Globus pallidus (tissue), 1 donor: ENCODE results near the gene ENTPD6.
A peak's percentile ranks its signal among the peaks of the same experiment; 100 is the strongest.
"Not testable (repeated sequence)": the region's sequence is repeated elsewhere in the genome, so short reads cannot be mapped to it uniquely, and the experiment has no call there.

Experiments used
- DNase-seq: peaks from one replicate; pipeline ENCODE4 v3.0.0-alpha.2; 2015; ENCODE audit warnings: low spot score

ENTPD6 gene

GRCh38 chr20:25223765-25224720 lies 28.5 kb downstream of the ENTPD6 start:
- no peak for DNase-seq

GRCh38 chr20:25224941-25225340 lies 29.4 kb downstream of the ENTPD6 start:
- no peak for DNase-seq

GRCh38 chr20:25225642-25226432 lies 30.3 kb downstream of the ENTPD6 start:
- DNase-seq: no peak

- peak; percentile 35 for DNase-seq
These were observed 31.2 kb downstream of the ENTPD6 start for GRCh38 chr20:25226433-25227316.

GRCh38 chr20:25227317-25227831 lies 31.9 kb downstream of the ENTPD6 start:
- no peak for DNase-seq

GRCh38 chr20:25229486-25230165 lies 34.1 kb downstream of the ENTPD6 start:
- no peak for DNase-seq

GRCh38 chr20:25230166-25230831 lies 34.8 kb downstream of the ENTPD6 start:
- no peak for DNase-seq

GRCh38 chr20:25233016-25233772 lies 37.7 kb downstream of the ENTPD6 start:
- no peak for DNase-seq

- not testable (repeated sequence) for DNase-seq
These were observed 38.7 kb downstream of the ENTPD6 start for GRCh38 chr20:25234009-25234849.

- no peak for DNase-seq
These were observed 41.2 kb downstream of the ENTPD6 start for GRCh38 chr20:25236450-25237304.

GRCh38 chr20:25237610-25238318 lies 42.3 kb downstream of the ENTPD6 start:
- DNase-seq: no peak

GRCh38 chr20:25238319-25239037 lies 43.0 kb downstream of the ENTPD6 start:
- no peak for DNase-seq

- no peak for DNase-seq
These were observed 44.2 kb downstream of the ENTPD6 start for GRCh38 chr20:25239387-25240370.

GRCh38 chr20:25240851-25241658 lies 45.5 kb downstream of the ENTPD6 start:
- DNase-seq: not testable (repeated sequence)

GRCh38 chr20:25241659-25241955 lies 46.1 kb downstream of the ENTPD6 start:
- not testable (repeated sequence) for DNase-seq
